PC-3 (cell line): ENCODE measurements around the gene GFRA3. TPM values are rescaled to one million over a fixed set of nuclear protein-coding genes. Genes with fewer than 3 reads are reported as not detected.

Experiments
- ATAC-seq: fragments of 200-7000 bp; cut with Tn5 transposase; 2 replicates; pipeline ENCODE4 v1.9.1; 2020; ENCODE audit warnings: mild to moderate bottlenecking, moderate library complexity
- BruUV-seq: library from RNA; stranded (reverse); fragments of 400-500 nt; replicated peaks from 2 replicates; lab custom pipeline; 2021; lab: Mats Ljungman, UMichigan
- CTCF ChIA-PET: fragments of 300-600 bp; sonication (Branson Sonifier 250); formaldehyde crosslinking; loops from one replicate; lab custom pipeline; 2022; ENCODE audit warnings: antibody characterized with exemption; lab: Charles Lee
- POLR2A ChIA-PET: fragments of 300-600 bp; sonication (Branson Sonifier 250); formaldehyde crosslinking; loops from one replicate; lab custom pipeline; 2022; ENCODE audit warnings: antibody characterized with exemption; ENCODE audit not compliant: unreplicated experiment; lab: Charles Lee
- DNase-seq: peaks from one replicate; pipeline ENCODE4 v3.0.0-alpha.2; 2015
- H2AFZ ChIP-seq: fragments of 300-600 bp; sonication (generic); 2 replicates; pipeline ENCODE4 v1.6.0; 2016; ENCODE audit warnings: antibody characterized with exemption, low read length
- H3F3A ChIP-seq: fragments of 300-600 bp; sonication (generic); one replicate; pipeline ENCODE4 v1.6.0; 2017; ENCODE audit warnings: antibody characterized with exemption, low read length, control low read depth, mild to moderate bottlenecking; ENCODE audit not compliant: unreplicated experiment
- H3K27ac ChIP-seq: fragments of 300-600 bp; sonication (generic); 2 replicates; pipeline ENCODE4 v1.5.1; 2016; ENCODE audit warnings: mild to moderate bottlenecking, low read length
- H3K27me3 ChIP-seq: fragments of 300-600 bp; sonication (generic); 2 replicates; pipeline ENCODE4 v1.6.1; 2016; ENCODE audit warnings: low read length, mixed read lengths
- H3K36me3 ChIP-seq: fragments of 300-600 bp; sonication (generic); 2 replicates; pipeline ENCODE4 v1.6.1; 2016; ENCODE audit warnings: low read depth, mixed run types, low read length, mixed read lengths
- H3K4me1 ChIP-seq: fragments of 300-600 bp; sonication (generic); 2 replicates; pipeline ENCODE4 v1.5.1; 2016; ENCODE audit warnings: low read length; ENCODE audit not compliant: insufficient read depth
- H3K4me2 ChIP-seq: fragments of 300-600 bp; sonication (generic); 2 replicates; pipeline ENCODE4 v1.6.0; 2016; ENCODE audit warnings: low read length
- H3K4me3 ChIP-seq: fragments of 300-600 bp; sonication (generic); 2 replicates; pipeline ENCODE4 v1.5.1; 2016; ENCODE audit warnings: mild to moderate bottlenecking, low read length, mixed read lengths
- H3K79me2 ChIP-seq: fragments of 300-600 bp; sonication (generic); 2 replicates; pipeline ENCODE4 v1.6.1; 2017; ENCODE audit warnings: low read length, mixed read lengths
- H3K9ac ChIP-seq: fragments of 300-600 bp; sonication (generic); 2 replicates; pipeline ENCODE4 v1.6.0; 2016; ENCODE audit warnings: mild to moderate bottlenecking, low read length
- H3K9me2 ChIP-seq: fragments of 300-600 bp; sonication (generic); replicated peaks from 2 replicates; pipeline ENCODE4 v1.6.1; 2016; ENCODE audit warnings: mixed run types, low read length, mixed read lengths
- H3K9me3 ChIP-seq: fragments of 300-600 bp; sonication (generic); 2 replicates; pipeline ENCODE4 v1.6.1; 2016; ENCODE audit warnings: low read length, mixed read lengths
- H4K20me1 ChIP-seq: fragments of 300-600 bp; sonication (generic); 2 replicates; pipeline ENCODE4 v1.6.1; 2016; ENCODE audit warnings: low read length, mixed read lengths
- CTCF ChIP-seq: fragments of 300-600 bp; sonication (generic); conservative IDR thresholded peaks from 2 replicates; pipeline ENCODE4 v1.5.1; 2017; ENCODE audit warnings: antibody characterized with exemption, low read depth, mild to moderate bottlenecking, low read length
- EZH2 ChIP-seq: fragments of 300-600 bp; sonication (generic); IDR thresholded peaks from one replicate; pipeline ENCODE4 v1.6.1; 2017; ENCODE audit warnings: antibody characterized with exemption, mild to moderate bottlenecking, low read length; ENCODE audit not compliant: unreplicated experiment
- EZH2phosphoT487 ChIP-seq: fragments of 300-600 bp; sonication (generic); IDR thresholded peaks from 2 replicates; pipeline ENCODE4 v1.6.1; 2018; ENCODE audit warnings: mild to moderate bottlenecking, antibody characterized with exemption, low read length, borderline replicate concordance
- intact Hi-C: fragments of 100-400 bp; cut with micrococcal nuclease; formaldehyde crosslinking; loops from 2 replicates; pipeline ENCODE4 v1.9.0; 2023
- total RNA-seq: library from RNA; depleted of rRNA; stranded (reverse); fragments of >200 nt; gene quantifications from 2 replicates; pipeline ENCODE4 v1.2.3, GENCODE V29; 2014

The GFRA3 gene
- total RNA-seq, 1 experiment from 2014 or later: not detected

DNA sequence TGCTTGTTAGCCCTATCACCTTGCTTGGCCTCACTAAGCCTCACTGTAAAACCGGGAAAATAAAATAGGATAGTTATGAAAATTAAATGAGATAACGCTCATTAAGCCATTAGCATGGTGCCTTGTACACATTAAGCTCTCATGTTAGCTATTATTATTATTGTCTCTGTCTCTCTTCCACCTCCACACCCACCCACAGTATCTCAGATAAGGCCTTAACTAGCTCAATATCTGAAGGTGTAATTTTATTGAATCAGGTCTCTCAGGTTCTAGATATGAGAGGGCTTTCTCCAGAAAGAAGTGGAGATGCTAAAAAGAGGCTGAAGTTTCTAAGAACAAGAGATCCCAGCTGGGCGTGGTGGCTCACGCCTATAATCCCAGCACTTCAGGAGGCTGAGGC, 27.6 kb downstream of the GFRA3 start:
- CTCF ChIA-PET: no interaction called here
- intact Hi-C loops: no loop called here
- no peak for TF ChIP-seq EZH2
- TF ChIP-seq EZH2phosphoT487: no peak
- no peak for TF ChIP-seq CTCF
- H3K9me2 ChIP-seq: no peaks in the 10 kb centered on the region
- H3K4me1 ChIP-seq: no peaks in the 10 kb centered on the region
- H3K36me3 ChIP-seq: no peaks in the 10 kb centered on the region
- H3K9me3 ChIP-seq: no peaks in the 10 kb centered on the region
- ATAC-seq (no peak), DNase-seq (no peak)
- H3K9ac ChIP-seq: no peak overlapping the region
- no peak overlapping the region for H3K4me2 ChIP-seq
- no peaks in the 10 kb centered on the region for H4K20me1 ChIP-seq
- H3F3A ChIP-seq: no peaks in the 10 kb centered on the region
- H3K79me2 ChIP-seq: no peaks in the 10 kb centered on the region
- peaks cover 11% of the 10 kb centered on the region for H3K27me3 ChIP-seq
- H2AFZ ChIP-seq: no peak overlapping the region
- no peak overlapping the region for H3K27ac ChIP-seq
- BruUV-seq: no TSS peak
- H3K4me3 ChIP-seq: no peak overlapping the region
- POLR2A ChIA-PET: no interaction called here

- intact Hi-C loops: no loop called here
- CTCF ChIA-PET: no interaction called here
- POLR2A ChIA-PET: no interaction called here
Observed at GRCh38 chr5:138246334-138246733, 28.1 kb downstream of the GFRA3 start.

More at GRCh38 chr5:138246334-138246733, 28.1 kb downstream of the GFRA3 start:
- Histone ChIP-seq H2AFZ (no peak overlapping the region), H3K4me2 (no peak overlapping the region), H3K4me3 (no peak overlapping the region), H3F3A (no peaks in the 10 kb centered on the region), H3K36me3 (no peaks in the 10 kb centered on the region), H3K27me3 (peaks cover 16% of the 10 kb centered on the region), H3K9me2 (no peaks in the 10 kb centered on the region), H3K9ac (no peak overlapping the region), H3K79me2 (no peaks in the 10 kb centered on the region), H3K27ac (no peak overlapping the region), H3K4me1 (no peaks in the 10 kb centered on the region), H4K20me1 (no peaks in the 10 kb centered on the region), H3K9me3 (no peaks in the 10 kb centered on the region)
- TF ChIP-seq EZH2phosphoT487 (no peak), EZH2 (no peak), CTCF (no peak)
- no peak for DNase-seq
- no TSS peak for BruUV-seq
- ATAC-seq: no peak
